Natural killer cell (primary cell): ENCODE measurements around the gene KCNK17. TPM values are rescaled to one million over a fixed set of nuclear protein-coding genes. Genes with fewer than 3 reads are reported as not detected.

Experiments used
- ATAC-seq, 3 donors: fragments of 150-1000 bp in 2 of 3; fragments of 200-7000 bp in 1 of 3; cut with Tn5 transposase; 1 replicate in 1 of 3; 2 replicates in 2 of 3; pipeline ENCODE4 v1.10.0; 2021; ENCODE audit warnings: mild to moderate bottlenecking in 2 of 3, moderate library complexity in 2 of 3
- DNase-seq, 2 donors: peaks; one replicate each; pipeline versions ENCODE4 v3.0.0 to v3.0.0-alpha.2; 2013 to 2021; ENCODE audit warnings: mixed read lengths in 1 of 2
- H3K27ac ChIP-seq: one replicate; pipeline ENCODE4 v1.5.1; 2013; ENCODE audit warnings: mild to moderate bottlenecking, low read length
- H3K27me3 ChIP-seq: one replicate; pipeline ENCODE4 v1.6.1; 2013; ENCODE audit warnings: low read length; ENCODE audit not compliant: control insufficient read depth, insufficient read depth
- H3K36me3 ChIP-seq: one replicate; pipeline ENCODE4 v1.6.1; 2013; ENCODE audit warnings: low read length; ENCODE audit not compliant: control insufficient read depth, insufficient read depth
- H3K4me1 ChIP-seq: one replicate; pipeline ENCODE4 v1.6.1; 2013; ENCODE audit warnings: low read length; ENCODE audit not compliant: control insufficient read depth, insufficient read depth
- H3K4me3 ChIP-seq: one replicate; pipeline ENCODE4 v1.5.1; 2013; ENCODE audit warnings: low read length
- H3K9me3 ChIP-seq: one replicate; pipeline ENCODE4 v1.6.1; 2013; ENCODE audit warnings: low read length; ENCODE audit not compliant: control insufficient read depth, insufficient read depth
- H3K27ac Mint-ChIP-seq, 2 donors: one replicate each; pipeline ENCODE4 v1.8.0; 2022; ENCODE audit warnings: mild to moderate bottlenecking in 2 of 2, mixed read lengths in 2 of 2, moderate library complexity in 1 of 2
- H3K27me3 Mint-ChIP-seq, 2 donors: one replicate each; pipeline ENCODE4 v1.8.0; 2022; ENCODE audit warnings: low read depth in 2 of 2, mixed read lengths in 2 of 2
- H3K36me3 Mint-ChIP-seq: one replicate; pipeline ENCODE4 v1.8.0; 2022; ENCODE audit warnings: mixed read lengths
- H3K4me1 Mint-ChIP-seq, 2 donors: one replicate each; pipeline ENCODE4 v1.8.0; 2022; ENCODE audit warnings: mixed read lengths in 2 of 2
- H3K4me3 Mint-ChIP-seq: one replicate; pipeline ENCODE4 v1.8.0; 2022; ENCODE audit warnings: mild to moderate bottlenecking, moderate library complexity, mixed read lengths
- H3K9me3 Mint-ChIP-seq, 2 donors: one replicate each; pipeline ENCODE4 v1.8.0; 2022; ENCODE audit warnings: mixed read lengths in 2 of 2
- WGBS: methylation state at CpG from one replicate; pipeline ENCODE4 v1.1.7; 2013; ENCODE audit warnings: missing lambda C conversion rate; ENCODE audit not compliant: insufficient coverage; 5-methylcytosine and 5-hydroxymethylcytosine counted together
- intact Hi-C: fragments of 100-400 bp; cut with micrococcal nuclease; formaldehyde crosslinking; loops from one replicate; pipeline ENCODE4 v1.14.2; 2022
- total RNA-seq, 4 donors: library from RNA; stranded (reverse); fragments of 120-200 nt in 1 of 4; gene quantifications; one replicate each; pipeline versions ENCODE4 v1.2.3 to v1.2.4, GENCODE V29; 2013 to 2022
- TF ChIP-seq, protein P1 (sequence below): fragments of 200-600 bp; IDR thresholded peaks from one replicate; pipeline ENCODE4 v1.8.0; 2022; ENCODE audit warnings: antibody characterized with exemption

Gene KCNK17
- total RNA-seq, 3 donors from 2014 or later (not counting 1 experiment from before 2014, with no cell fraction given) = 0.24 TPM; not detected in 2

DNA sequence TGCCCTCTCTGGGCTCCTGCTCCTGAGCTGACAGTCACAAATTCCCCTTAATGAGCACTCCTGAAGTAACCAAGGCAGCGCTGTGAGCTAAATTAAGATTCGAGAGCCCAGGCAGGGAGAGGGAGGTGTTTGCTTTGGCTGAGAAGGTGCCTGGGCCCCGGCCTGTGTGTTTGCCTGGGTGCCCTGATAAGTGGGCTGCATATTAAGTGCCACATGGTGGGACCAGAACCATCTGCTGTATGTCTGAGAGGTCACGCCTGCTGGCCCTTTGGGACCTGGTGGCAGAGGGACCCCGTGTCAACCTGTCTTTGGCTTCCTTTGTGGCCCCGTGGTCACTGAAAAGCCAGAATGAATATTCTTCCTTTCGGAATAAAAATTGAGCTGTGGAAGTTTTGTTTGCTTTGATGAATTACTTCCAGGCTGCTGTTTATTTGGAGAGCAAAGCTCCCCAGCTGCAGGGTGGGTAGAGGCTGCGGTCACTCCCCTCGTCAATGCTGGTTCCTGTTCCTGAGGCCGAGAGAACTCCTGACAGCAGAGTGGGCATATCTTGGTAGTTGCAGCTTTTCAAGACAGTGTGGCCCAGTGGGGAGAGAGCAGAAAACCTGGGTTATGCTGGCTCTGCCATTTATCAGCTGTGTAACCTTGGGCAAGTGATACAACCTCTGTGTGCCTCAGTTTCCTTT is 25.8 kb upstream of the KCNK17 start:
- Histone ChIP-seq H3K27ac (no peak overlapping the region), H3K9me3 (no peaks in the 10 kb centered on the region), H3K4me1 (peaks cover 61% of the 10 kb centered on the region), H3K4me3 (no peak overlapping the region), H3K27me3 (no peaks in the 10 kb centered on the region), H3K36me3 (no peaks in the 10 kb centered on the region)
- H3K27me3 Mint-ChIP-seq = no peaks in the 10 kb centered on the region
- ATAC-seq = no peak
- intact Hi-C loops = no loop called here
- no peak overlapping the region for H3K27ac Mint-ChIP-seq
- DNase-seq = no peak
- H3K36me3 Mint-ChIP-seq = no peaks in the 10 kb centered on the region
- WGBS = 44% methylated on average over 10 of the region's 10 CpGs
- TF ChIP-seq, protein P1, sequence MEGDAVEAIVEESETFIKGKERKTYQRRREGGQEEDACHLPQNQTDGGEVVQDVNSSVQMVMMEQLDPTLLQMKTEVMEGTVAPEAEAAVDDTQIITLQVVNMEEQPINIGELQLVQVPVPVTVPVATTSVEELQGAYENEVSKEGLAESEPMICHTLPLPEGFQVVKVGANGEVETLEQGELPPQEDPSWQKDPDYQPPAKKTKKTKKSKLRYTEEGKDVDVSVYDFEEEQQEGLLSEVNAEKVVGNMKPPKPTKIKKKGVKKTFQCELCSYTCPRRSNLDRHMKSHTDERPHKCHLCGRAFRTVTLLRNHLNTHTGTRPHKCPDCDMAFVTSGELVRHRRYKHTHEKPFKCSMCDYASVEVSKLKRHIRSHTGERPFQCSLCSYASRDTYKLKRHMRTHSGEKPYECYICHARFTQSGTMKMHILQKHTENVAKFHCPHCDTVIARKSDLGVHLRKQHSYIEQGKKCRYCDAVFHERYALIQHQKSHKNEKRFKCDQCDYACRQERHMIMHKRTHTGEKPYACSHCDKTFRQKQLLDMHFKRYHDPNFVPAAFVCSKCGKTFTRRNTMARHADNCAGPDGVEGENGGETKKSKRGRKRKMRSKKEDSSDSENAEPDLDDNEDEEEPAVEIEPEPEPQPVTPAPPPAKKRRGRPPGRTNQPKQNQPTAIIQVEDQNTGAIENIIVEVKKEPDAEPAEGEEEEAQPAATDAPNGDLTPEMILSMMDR = no peak
- no peak overlapping the region for H3K4me3 Mint-ChIP-seq
- H3K4me1 Mint-ChIP-seq = peaks cover 47 to 57% of the 10 kb centered on the region in 2 donors
- H3K9me3 Mint-ChIP-seq = no peaks in the 10 kb centered on the region

DNA sequence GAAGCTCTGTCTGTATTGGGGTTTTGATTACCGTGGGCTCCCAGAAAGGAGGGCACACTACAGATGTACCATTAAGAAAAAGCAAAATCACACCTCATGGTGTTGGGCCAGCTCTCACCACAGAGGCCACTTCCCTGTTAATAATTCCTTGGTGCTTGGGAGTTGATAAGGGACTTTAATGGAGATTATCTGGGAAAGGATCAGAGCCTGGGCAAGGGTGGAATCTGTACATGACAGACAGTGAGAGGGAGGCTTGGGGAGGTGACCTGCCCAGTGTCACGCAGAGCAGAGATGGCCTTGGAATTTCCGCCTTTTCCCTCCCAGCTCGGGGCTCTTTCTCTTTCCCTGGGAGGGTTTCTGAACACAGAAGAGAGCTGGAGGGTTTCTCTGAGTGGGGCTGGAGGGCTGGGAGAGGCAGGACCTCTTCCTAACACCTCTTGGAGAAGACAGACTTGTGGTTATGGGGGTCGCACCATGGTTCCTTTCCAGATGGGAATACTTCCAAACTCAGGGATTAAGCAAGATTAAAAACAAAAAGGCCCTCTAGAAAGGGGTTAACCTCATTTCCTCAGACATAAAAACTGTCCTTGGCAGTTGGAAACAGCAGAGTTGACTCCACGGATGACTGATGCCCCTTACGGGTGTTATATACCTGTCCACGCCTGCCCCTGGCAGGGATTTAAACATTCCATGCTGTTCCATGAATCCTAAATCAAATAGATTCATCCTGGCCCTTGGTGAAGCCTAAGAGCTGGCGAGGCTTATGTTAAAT is 25.1 kb upstream of the KCNK17 start:
- Mint-ChIP-seq H3K27ac (no peak overlapping the region), H3K27me3 (no peaks in the 10 kb centered on the region), H3K4me1 (peaks cover 52 to 56% of the 10 kb centered on the region in 2 donors), H3K9me3 (no peaks in the 10 kb centered on the region), H3K36me3 (no peaks in the 10 kb centered on the region), H3K4me3 (no peak overlapping the region)
- H3K27me3 ChIP-seq = no peaks in the 10 kb centered on the region
- ATAC-seq (no peak), DNase-seq (no peak)
- WGBS = 80% methylated on average over 9 of the region's 9 CpGs
- peaks cover 64% of the 10 kb centered on the region for H3K4me1 ChIP-seq
- H3K27ac ChIP-seq = no peak overlapping the region
- no peak overlapping the region for H3K4me3 ChIP-seq
- H3K36me3 ChIP-seq = no peaks in the 10 kb centered on the region
- no peaks in the 10 kb centered on the region for H3K9me3 ChIP-seq
- TF ChIP-seq, protein P1 = no peak
- intact Hi-C loops = no loop called here

DNA sequence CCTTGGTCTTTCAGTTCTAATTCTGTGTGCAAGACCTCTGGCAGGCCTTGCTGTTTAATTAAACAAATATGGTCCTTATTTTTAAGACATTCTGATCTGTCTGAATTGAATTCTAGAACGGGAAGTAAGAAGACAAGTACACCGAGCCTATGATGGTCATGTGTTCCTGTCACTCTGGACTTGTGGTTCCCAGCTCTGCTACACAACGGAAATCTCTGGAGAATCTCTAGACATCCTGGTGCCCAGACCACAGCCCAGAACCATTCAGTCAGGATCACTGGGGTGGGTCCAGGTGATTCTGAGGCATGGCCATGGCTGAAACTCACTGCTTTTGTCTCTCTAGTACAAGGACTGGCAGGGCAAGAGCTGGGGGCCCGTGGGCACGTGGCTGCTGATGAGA is 24.2 kb upstream of the KCNK17 start:
- H3K27ac ChIP-seq = no peak overlapping the region
- no peaks in the 10 kb centered on the region for H3K36me3 ChIP-seq
- no peaks in the 10 kb centered on the region for H3K27me3 Mint-ChIP-seq
- no peaks in the 10 kb centered on the region for H3K9me3 ChIP-seq
- ATAC-seq (no peak), DNase-seq (no peak)
- no peaks in the 10 kb centered on the region for H3K27me3 ChIP-seq
- peaks cover 61% of the 10 kb centered on the region for H3K4me1 ChIP-seq
- intact Hi-C loops = no loop called here
- H3K4me3 ChIP-seq = no peak overlapping the region
- peak overlapping the region in 1 of 2 donors; percentile 69 for H3K27ac Mint-ChIP-seq
- WGBS = 16% methylated on average over 5 of the region's 5 CpGs
- H3K9me3 Mint-ChIP-seq = no peaks in the 10 kb centered on the region
- TF ChIP-seq, protein P1 = no peak
- peaks cover 52 to 56% of the 10 kb centered on the region in 2 donors for H3K4me1 Mint-ChIP-seq
- H3K36me3 Mint-ChIP-seq = no peaks in the 10 kb centered on the region
- peak overlapping the region; percentile 47 for H3K4me3 Mint-ChIP-seq
